Measurements from ENCODE around the gene LINC01488. TPM values are rescaled to one million over a fixed set of nuclear protein-coding genes. Genes with fewer than 3 reads are reported as not detected.

Gene LINC01488
- total and polyA plus RNA-seq, 2 of the 13 experiments (the other 11 are each of a cell fraction or from before 2014, with no cell fraction given): 0.26 to 0.58 TPM

- TF ChIP-seq ZNF33A (CRISPR knock-in tag; IDR thresholded peaks at IDR 0.05; ENCODE audit: borderline replicate concordance) (peak; percentile 79; the same call in 1 of the 2 replicates), STAG1 (CRISPR knock-in tag; IDR thresholded peaks at IDR 0.05) (no peak), ZNF367 (CRISPR knock-in tag; IDR thresholded peaks at IDR 0.05; ENCODE audit: borderline replicate concordance) (no peak), NCOA1 (CRISPR knock-in tag; IDR thresholded peaks at IDR 0.05) (no peak), NR2F2 (IDR thresholded peaks at IDR 0.05; ENCODE audit: borderline replicate concordance, low read depth) (no peak; the same call in 1 of the 2 replicates), ZNF619 (CRISPR knock-in tag; IDR thresholded peaks at IDR 0.05) (no peak), ARHGAP35 (CRISPR knock-in tag; IDR thresholded peaks at IDR 0.05; ENCODE audit: borderline replicate concordance) (0 out of 2 replicates have a peak, but pooled peaks have one; percentile 62), KDM6A (CRISPR knock-in tag; IDR thresholded peaks at IDR 0.05; ENCODE audit: low read depth) (peak; percentile 71; the same call in 1 of the 2 replicates), KAT7 (CRISPR knock-in tag; IDR thresholded peaks at IDR 0.05; ENCODE audit: borderline replicate concordance) (no peak), ERF (CRISPR knock-in tag; IDR thresholded peaks at IDR 0.05) (peak; percentile 98), DNMT3B (CRISPR knock-in tag; conservative IDR thresholded peaks at IDR 0.05) (0 out of 2 replicates have a peak, but pooled peaks have one; percentile 48), DPF2 (CRISPR knock-in tag; IDR thresholded peaks at IDR 0.05; ENCODE audit: borderline replicate concordance, low read depth) (no peak), ZNF790 (CRISPR knock-in tag; IDR thresholded peaks at IDR 0.05; ENCODE audit: borderline replicate concordance) (peak; percentile 77; the same call in 1 of the 2 replicates), SYNCRIP (IDR thresholded peaks at IDR 0.05; ENCODE audit: insufficient read depth, low read depth, low read length) (no peak), U2AF1 (optimal IDR thresholded peaks at IDR 0.05; ENCODE audit: low read depth, low read length) (no peak), ATF7 (IDR thresholded peaks at IDR 0.05) (no peak), ATF7 (CRISPR knock-in tag; IDR thresholded peaks at IDR 0.05) (no peak), TFDP1 (CRISPR knock-in tag; IDR thresholded peaks at IDR 0.05; ENCODE audit: borderline replicate concordance) (peak; percentile 86; the same call in 1 of the 2 replicates), ZC3H13 (CRISPR knock-in tag; IDR thresholded peaks at IDR 0.05) (peak; percentile 41; the same call in 1 of the 2 replicates), ARNT2 (CRISPR knock-in tag; IDR thresholded peaks at IDR 0.05; ENCODE audit: low read depth) (peak; percentile 78; the same call in 1 of the 2 replicates), SSRP1 (CRISPR knock-in tag; IDR thresholded peaks at IDR 0.05) (no peak), ZNF644 (CRISPR knock-in tag; IDR thresholded peaks at IDR 0.05; ENCODE audit: low read depth) (peak; percentile 49; the same call in 1 of the 2 replicates), RARA (CRISPR knock-in tag; IDR thresholded peaks at IDR 0.05) (peak; percentile 84), CBX2 (IDR thresholded peaks at IDR 0.05; ENCODE audit: low read depth, low read length) (no peak), CBX2 (CRISPR knock-in tag; IDR thresholded peaks at IDR 0.05; ENCODE audit: low read depth) (no peak), E2F1 (CRISPR knock-in tag; IDR thresholded peaks at IDR 0.05) (no peak), NR1H2 (CRISPR knock-in tag; IDR thresholded peaks at IDR 0.05; ENCODE audit: borderline replicate concordance, low read depth) (0 out of 2 replicates have a peak, but pooled peaks have one; percentile 52)
Observed at GRCh38 chr11:69442807-69443137, 38.7 kb upstream of the LINC01488 start (continued).
